ENCODE data around the gene TMEM108.

DNA sequence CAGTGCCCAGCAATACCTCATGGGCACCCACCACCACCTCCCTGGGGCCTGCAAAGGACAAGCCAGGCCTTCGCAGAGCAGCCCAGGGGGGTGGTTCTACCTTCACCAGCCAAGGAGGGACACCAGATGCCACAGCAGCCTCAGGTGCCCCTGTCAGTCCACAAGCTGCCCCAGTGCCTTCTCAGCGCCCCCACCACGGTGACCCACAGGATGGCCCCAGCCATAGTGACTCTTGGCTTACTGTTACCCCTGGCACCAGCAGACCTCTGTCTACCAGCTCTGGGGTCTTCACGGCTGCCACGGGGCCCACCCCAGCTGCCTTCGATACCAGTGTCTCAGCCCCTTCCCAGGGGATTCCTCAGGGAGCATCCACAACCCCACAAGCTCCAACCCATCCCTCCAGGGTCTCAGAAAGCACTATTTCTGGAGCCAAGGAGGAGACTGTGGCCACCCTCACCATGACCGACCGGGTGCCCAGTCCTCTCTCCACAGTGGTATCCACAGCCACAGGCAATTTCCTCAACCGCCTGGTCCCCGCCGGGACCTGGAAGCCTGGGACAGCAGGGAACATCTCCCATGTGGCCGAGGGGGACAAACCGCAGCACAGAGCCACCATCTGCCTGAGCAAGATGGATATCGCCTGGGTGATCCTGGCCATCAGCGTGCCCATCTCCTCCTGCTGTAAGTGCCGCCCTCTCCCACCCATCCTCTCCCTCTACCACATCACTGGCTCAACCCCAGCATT lies 342.5 kb downstream of the TMEM108 start:
- no peak for TF ChIP-seq POLR2AphosphoS5 (IDR thresholded peaks at IDR 0.05; ENCODE audit: low read depth, low read length)
- TF ChIP-seq POLR2A (IDR thresholded peaks at IDR 0.05; ENCODE audit: low read depth, low read length): no peak
- no peak for TF ChIP-seq TAF1 (IDR thresholded peaks at IDR 0.05; ENCODE audit: low read depth, low read length)
- no peak for TF ChIP-seq POU2F2 (IDR thresholded peaks at IDR 0.05; ENCODE audit: low read depth, low read length)
